Esophagus muscularis mucosa (tissue), 4 donors: Measurements from ENCODE around the gene CHRNB4. TPM values are rescaled to one million over a fixed set of nuclear protein-coding genes. Genes with fewer than 3 reads are reported as not detected.
A peak's percentile ranks its signal among the peaks of the same experiment; 100 is the strongest.
"Not testable (repeated sequence)": the region's sequence is repeated elsewhere in the genome, so short reads cannot be mapped to it uniquely, and the experiment has no call there.

Experiments
- DNase-seq: peaks from one replicate; pipeline ENCODE4 v3.0.0-alpha.2; 2017; ENCODE audit errors: extremely low spot score
- H3K27ac ChIP-seq, 4 donors: fragments of 200-600 bp; sonication (generic); replicated peaks in 1 of 4; 1 replicate in 3 of 4; 2 replicates in 1 of 4; pipeline ENCODE4 v1.5.1; 2016 to 2019; ENCODE audit warnings: mild to moderate bottlenecking in 1 of 4
- H3K27me3 ChIP-seq, 4 donors: fragments of 200-600 bp; sonication (generic); one replicate each; pipeline versions ENCODE4 v1.5.1 to v1.6.0; 2016 to 2019
- H3K36me3 ChIP-seq, 4 donors: fragments of 200-600 bp; sonication (generic); one replicate each; pipeline ENCODE4 v1.5.1; 2016 to 2019
- H3K4me1 ChIP-seq, 4 donors: fragments of 200-600 bp; sonication (generic); one replicate each; pipeline ENCODE4 v1.5.1; 2016 to 2019
- H3K4me3 ChIP-seq, 4 donors: fragments of 200-600 bp; sonication (generic); 1 replicate in 2 of 4; 2 replicates in 2 of 4; pipeline ENCODE4 v1.5.1; 2016 to 2019; ENCODE audit warnings: mild to moderate bottlenecking in 4 of 4, moderate library complexity in 1 of 4
- H3K9me3 ChIP-seq, 4 donors: fragments of 200-600 bp; sonication (generic); 1 replicate in 3 of 4; 2 replicates in 1 of 4; pipeline ENCODE4 v1.5.1; 2016 to 2019
- EP300 ChIP-seq: sonication (generic); formaldehyde crosslinking; IDR thresholded peaks from one replicate; pipeline ENCODE4 v1.6.1; 2017; ENCODE audit warnings: antibody characterized with exemption
- POLR2A ChIP-seq: fragments of 450-650 bp; IDR thresholded peaks from one replicate; pipeline ENCODE4 v1.6.1; 2017; ENCODE audit warnings: antibody characterized with exemption, moderate library complexity, mild to moderate bottlenecking, low read depth
- POLR2AphosphoS5 ChIP-seq, 2 donors: sonication (generic); formaldehyde crosslinking; IDR thresholded peaks; one replicate each; pipeline ENCODE4 v1.6.1; 2017; ENCODE audit warnings: antibody characterized with exemption in 2 of 2
- WGBS: methylation state at CpG from one replicate; pipeline ENCODE4 v1.1.5; 2018; 5-methylcytosine and 5-hydroxymethylcytosine counted together
- intact Hi-C: fragments of 100-400 bp; cut with DNase I; formaldehyde crosslinking; loops from one replicate; pipeline ENCODE4 v1.15.1; 2023
- total RNA-seq, 4 donors: library from RNA; depleted of rRNA; stranded (reverse); fragments of >200 nt; gene quantifications; one replicate each; pipeline versions ENCODE4 v1.1.0 to v1.2.1, GENCODE V29; 2016
- TF ChIP-seq, protein P1 (sequence below), 3 experiments: fragments of 200-600 bp in 2 of 3; fragments of 450-650 bp in 1 of 3; sonication (generic) in 2 of 3; IDR thresholded peaks; one replicate each; pipeline ENCODE4 v1.5.1; 2017 to 2019; ENCODE audit warnings: antibody characterized with exemption in 3 of 3, mild to moderate bottlenecking in 2 of 3, moderate library complexity in 1 of 3

CHRNB4 gene
- total RNA-seq, 4 donors from 2014 or later, result 0.26 to 0.50 (median 0.34) TPM; not detected in 1

DNA sequence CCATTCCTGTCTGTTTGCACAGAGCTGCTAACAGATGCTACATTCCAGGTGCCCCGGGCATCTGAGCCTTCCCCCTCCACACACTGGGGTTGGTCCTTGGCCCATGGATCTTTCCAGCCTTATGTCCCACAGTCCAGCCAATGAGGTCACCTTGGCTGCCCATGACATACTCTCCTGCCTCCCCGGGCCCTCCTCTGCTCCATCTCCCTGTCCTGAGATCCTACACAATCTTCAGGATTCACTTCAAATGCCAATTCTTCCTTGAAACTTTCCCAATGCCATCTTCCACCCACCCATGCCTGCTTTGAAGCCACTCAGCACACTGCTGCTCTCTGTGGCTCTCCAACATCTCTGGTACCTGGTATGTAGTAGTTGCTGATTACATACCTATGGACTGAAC is 24.5 kb downstream of the CHRNB4 start:
- intact Hi-C loops, result loop anchor here (5.0 kb wide), 1 partner anchor 136 kb away; no protein-coding TSS in a partner anchor
- H3K27ac ChIP-seq, result no peak overlapping the region
- H3K4me3 ChIP-seq, result no peak overlapping the region
- H3K36me3 ChIP-seq, result no peaks in the 10 kb centered on the region
- TF ChIP-seq POLR2AphosphoS5 (IDR thresholded peaks at IDR 0.05) (no peak), POLR2A (no peak), EP300 (no peak)
- TF ChIP-seq, protein P1, sequence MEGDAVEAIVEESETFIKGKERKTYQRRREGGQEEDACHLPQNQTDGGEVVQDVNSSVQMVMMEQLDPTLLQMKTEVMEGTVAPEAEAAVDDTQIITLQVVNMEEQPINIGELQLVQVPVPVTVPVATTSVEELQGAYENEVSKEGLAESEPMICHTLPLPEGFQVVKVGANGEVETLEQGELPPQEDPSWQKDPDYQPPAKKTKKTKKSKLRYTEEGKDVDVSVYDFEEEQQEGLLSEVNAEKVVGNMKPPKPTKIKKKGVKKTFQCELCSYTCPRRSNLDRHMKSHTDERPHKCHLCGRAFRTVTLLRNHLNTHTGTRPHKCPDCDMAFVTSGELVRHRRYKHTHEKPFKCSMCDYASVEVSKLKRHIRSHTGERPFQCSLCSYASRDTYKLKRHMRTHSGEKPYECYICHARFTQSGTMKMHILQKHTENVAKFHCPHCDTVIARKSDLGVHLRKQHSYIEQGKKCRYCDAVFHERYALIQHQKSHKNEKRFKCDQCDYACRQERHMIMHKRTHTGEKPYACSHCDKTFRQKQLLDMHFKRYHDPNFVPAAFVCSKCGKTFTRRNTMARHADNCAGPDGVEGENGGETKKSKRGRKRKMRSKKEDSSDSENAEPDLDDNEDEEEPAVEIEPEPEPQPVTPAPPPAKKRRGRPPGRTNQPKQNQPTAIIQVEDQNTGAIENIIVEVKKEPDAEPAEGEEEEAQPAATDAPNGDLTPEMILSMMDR (IDR thresholded peaks at IDR 0.05), result no peak
- peaks cover 0 to 30% (median 22%) of the 10 kb centered on the region in 4 donors for H3K27me3 ChIP-seq
- no peak for DNase-seq
- WGBS, result 81% methylated on average over 2 of the region's 2 CpGs
- H3K9me3 ChIP-seq, result no peaks in the 10 kb centered on the region
- peaks cover 12 to 29% (median 27%) of the 10 kb centered on the region in 4 donors for H3K4me1 ChIP-seq

DNA sequence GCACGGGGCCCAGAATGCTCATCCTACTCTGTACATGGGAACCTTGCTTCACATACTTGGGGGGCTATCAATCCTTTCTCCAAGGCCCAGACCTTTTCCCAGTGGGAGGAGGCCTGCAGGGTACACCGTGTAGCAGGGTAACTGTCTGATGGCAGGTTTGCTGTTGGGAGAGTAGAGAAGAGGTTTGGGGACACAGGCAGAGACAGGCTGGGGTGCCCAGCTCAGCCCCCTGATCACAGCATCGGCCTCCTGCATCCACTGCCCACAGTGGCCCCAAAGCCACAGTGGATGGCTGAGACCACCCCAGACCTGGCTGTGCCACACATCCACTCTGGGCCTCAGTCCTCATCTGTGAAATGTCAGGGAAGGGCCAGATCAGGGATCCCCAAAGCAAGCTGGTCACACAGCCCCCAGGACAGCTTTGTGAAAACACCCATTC is 25.8 kb downstream of the CHRNB4 start:
- Histone ChIP-seq H3K9me3 (no peaks in the 10 kb centered on the region), H3K27ac (no peak overlapping the region), H3K36me3 (no peaks in the 10 kb centered on the region), H3K4me3 (no peak overlapping the region), H3K4me1 (peaks cover 10 to 18% (median 16%) of the 10 kb centered on the region in 4 donors), H3K27me3 (peaks cover 0 to 17% (median 10%) of the 10 kb centered on the region in 4 donors)
- TF ChIP-seq EP300, result no peak
- no peak for TF ChIP-seq POLR2A
- no peak for TF ChIP-seq POLR2AphosphoS5 (IDR thresholded peaks at IDR 0.05)
- TF ChIP-seq, protein P1 (IDR thresholded peaks at IDR 0.05), result no peak
- intact Hi-C loops, result loop anchor here (5.0 kb wide), 1 partner anchor 137 kb away; no protein-coding TSS in a partner anchor
- no peak for DNase-seq
- 87% methylated on average over 2 of the region's 3 CpGs for WGBS

DNA sequence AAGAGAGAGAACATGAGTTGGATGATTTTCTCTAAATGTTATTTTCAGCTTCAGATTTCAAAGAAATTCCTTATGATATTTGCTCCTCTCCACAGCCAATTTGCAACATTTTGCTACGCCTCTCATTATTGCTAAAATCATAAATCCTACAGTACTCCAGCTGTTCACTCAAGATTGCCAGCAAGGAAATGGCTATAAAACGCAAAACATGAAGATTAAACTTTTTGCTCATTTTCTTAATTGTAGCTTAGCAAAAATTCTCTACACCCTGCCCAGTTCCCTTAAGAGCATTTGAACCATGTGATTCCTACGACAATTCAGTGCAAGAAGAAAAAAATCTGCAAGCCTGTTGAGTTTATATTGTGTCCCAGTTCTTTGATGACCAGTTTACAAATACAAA is 27.0 kb downstream of the CHRNB4 start:
- Histone ChIP-seq H3K27ac (no peak overlapping the region), H3K36me3 (no peaks in the 10 kb centered on the region), H3K27me3 (peaks cover 0 to 5% (median 0%) of the 10 kb centered on the region in 4 donors), H3K9me3 (no peaks in the 10 kb centered on the region), H3K4me3 (no peak overlapping the region), H3K4me1 (peaks cover 5 to 7% (median 6%) of the 10 kb centered on the region in 4 donors)
- intact Hi-C loops, result no loop called here
- TF ChIP-seq POLR2A (no peak), POLR2AphosphoS5 (IDR thresholded peaks at IDR 0.05) (no peak), EP300 (no peak)
- TF ChIP-seq, protein P1 (IDR thresholded peaks at IDR 0.05), result no peak
- no peak for DNase-seq
- WGBS, result 67% methylated on average over 3 of the region's 3 CpGs

DNA sequence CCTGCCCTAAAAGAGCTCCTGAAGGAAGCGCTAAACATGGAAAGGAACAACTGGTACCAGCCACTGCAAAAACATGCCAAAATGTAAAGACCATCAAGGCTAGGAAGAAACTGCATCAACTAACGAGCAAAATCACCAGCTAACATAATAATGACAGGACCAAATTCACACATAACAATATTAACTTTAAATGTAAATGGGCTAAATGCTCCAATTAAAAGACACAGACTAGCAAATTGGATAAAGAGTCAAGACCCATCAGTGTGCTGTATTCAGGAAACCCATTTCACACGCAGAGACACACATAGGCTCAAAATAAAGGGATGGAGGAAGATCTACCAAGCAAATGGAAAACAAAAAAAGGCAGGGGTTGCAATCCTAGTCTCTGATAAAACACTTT is 31.5 kb downstream of the CHRNB4 start:
- H3K27me3 ChIP-seq, H3K4me1 ChIP-seq, intact Hi-C loops, H3K4me3 ChIP-seq, H3K27ac ChIP-seq, H3K36me3 ChIP-seq, DNase-seq, H3K9me3 ChIP-seq: not testable (repeated sequence)
- WGBS, result 94% methylated on average over 3 of the region's 3 CpGs

DNA sequence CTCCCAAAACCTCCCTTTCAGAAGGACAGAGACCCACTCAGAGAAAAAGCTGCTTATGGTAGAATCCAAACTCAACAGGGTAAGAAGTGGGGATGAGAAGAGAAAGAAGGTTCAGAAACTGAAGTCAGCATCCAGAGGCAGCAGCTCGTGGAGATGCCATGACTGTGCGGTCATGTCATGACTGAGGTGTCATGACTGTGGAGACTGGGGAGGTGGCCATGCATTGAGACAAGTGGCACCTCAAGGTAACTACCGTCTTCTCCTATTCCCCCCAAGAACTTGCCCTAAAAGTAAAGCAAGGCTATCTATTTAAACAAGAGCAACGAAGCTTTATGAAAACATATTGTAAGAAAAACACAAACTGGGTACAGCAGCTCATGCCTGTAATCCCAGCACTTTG is 35.3 kb downstream of the CHRNB4 start:
- WGBS, result 88% methylated on average over 4 of the region's 4 CpGs
- DNase-seq, result peak; percentile 55
- Histone ChIP-seq H3K4me3 (no peak overlapping the region), H3K36me3 (no peaks in the 10 kb centered on the region), H3K4me1 (no peaks in the 10 kb centered on the region), H3K9me3 (no peaks in the 10 kb centered on the region), H3K27me3 (peaks cover 0 to 15% (median 0%) of the 10 kb centered on the region in 4 donors), H3K27ac (no peak overlapping the region)
- intact Hi-C loops, result no loop called here
- TF ChIP-seq POLR2AphosphoS5 (IDR thresholded peaks at IDR 0.05), result no peak
- no peak for TF ChIP-seq EP300
- no peak for TF ChIP-seq POLR2A
- TF ChIP-seq, protein P1 (IDR thresholded peaks at IDR 0.05), result no peak
